Measurements from ENCODE around the gene ESYT1. TPM values are rescaled to one million over a fixed set of nuclear protein-coding genes. Genes with fewer than 3 reads are reported as not detected.

The ESYT1 gene
- 100 to 1,000 TPM; 154 to 178 TPM for total RNA-seq

GRCh38 chr12:56127888-56128669 lies at the start of gene ESYT1:
TSS of gene ESYT1 (plus strand) at chr12:56128267. CDS start at chr12:56128320, 53 bp downstream.

GRCh38 chr12:56079723-56080555 lies 48.1 kb upstream of the ESYT1 start, which contains the start of gene ERBB3:
TSS of gene ERBB3 (plus strand) at chr12:56080165. CDS start at chr12:56080301, 136 bp downstream.

GRCh38 chr12:56104109-56104814 lies 23.8 kb upstream of the ESYT1 start, which contains the start of gene PA2G4:
TSS of gene PA2G4 (plus strand) at chr12:56104559. CDS start at chr12:56104738, 179 bp downstream.

GRCh38 chr12:56116267-56117081 lies 11.6 kb upstream of the ESYT1 start, which contains the start of gene RPL41:
TSS of gene RPL41 (plus strand) at chr12:56116633.

GRCh38 chr12:56117778-56118687 lies 10.0 kb upstream of the ESYT1 start, which contains the start of gene ZC3H10:
TSS of gene ZC3H10 (plus strand) at chr12:56118266. CDS start at chr12:56120563, 2,297 bp downstream.

GRCh38 chr12:56152132-56152755 lies 24.2 kb downstream of the ESYT1 start, which contains the start of gene MYL6B:
TSS of gene MYL6B (plus strand) at chr12:56152587. CDS start at chr12:56153919, 1,332 bp downstream.

GRCh38 chr12:56158029-56158925 lies 30.2 kb downstream of the ESYT1 start, which contains the start of gene MYL6:
TSS of gene MYL6 (plus strand) at chr12:56158359. CDS start at chr12:56158402, 43 bp downstream.

GRCh38 chr12:56189099-56189917 lies 61.2 kb downstream of the ESYT1 start, which contains the start of gene SMARCC2:
TSS of gene SMARCC2 (minus strand) at chr12:56189483. CDS start at chr12:56189461, 22 bp downstream.

Other genes with a start within 250 kb of the ESYT1 start
- 10 to 100 TPM; 27.6 to 29.6 TPM for gene PYM1, start 200.4 kb upstream of the ESYT1 start, total RNA-seq
- gene DGKA, start 197.1 kb upstream of the ESYT1 start, total RNA-seq: 10 to 100 TPM in 1 of 2 donors, 1 to 10 TPM in 1; 6.3 to 10.3 TPM
- 1,000 to 10,000 TPM; 4,571 to 5,356 TPM for gene PMEL, start 162.2 kb upstream of the ESYT1 start, total RNA-seq
- gene CDK2, start 161.4 kb upstream of the ESYT1 start, total RNA-seq: 100 to 1,000 TPM; 367 to 670 TPM
- gene RAB5B, start 154.2 kb upstream of the ESYT1 start, total RNA-seq: 100 to 1,000 TPM; 110 to 138 TPM
- gene SUOX, start 131.0 kb upstream of the ESYT1 start, total RNA-seq: 10 to 100 TPM; 21.0 to 22.4 TPM
- gene IKZF4, start 107.2 kb upstream of the ESYT1 start, total RNA-seq: 1 to 10 TPM; 2.1 to 3.7 TPM
- gene RPS26, start 86.3 kb upstream of the ESYT1 start, total RNA-seq: 100 to 1,000 TPM; 376 to 592 TPM
- 100 to 1,000 TPM; 119 to 172 TPM for gene ERBB3, start 48.1 kb upstream of the ESYT1 start, total RNA-seq
- gene PA2G4, start 23.7 kb upstream of the ESYT1 start, total RNA-seq: 100 to 1,000 TPM; 158 to 353 TPM
- 1,000 to 10,000 TPM; 1,450 to 2,567 TPM for gene RPL41, start 11.6 kb upstream of the ESYT1 start, total RNA-seq
- 1 to 10 TPM; 4.3 to 8.9 TPM for gene ZC3H10, start 10.0 kb upstream of the ESYT1 start, total RNA-seq
- gene MYL6B, start 24.3 kb downstream of the ESYT1 start, total RNA-seq: 10 to 100 TPM; 35.1 to 37.0 TPM
- gene MYL6, start 30.1 kb downstream of the ESYT1 start, total RNA-seq: 100 to 1,000 TPM; 911 to 968 TPM
- 10 to 100 TPM; 32.3 to 34.1 TPM for gene SMARCC2, start 61.2 kb downstream of the ESYT1 start, total RNA-seq
- 10 to 100 TPM; 54.7 to 72.6 TPM for gene RNF41, start 93.7 kb downstream of the ESYT1 start, total RNA-seq
- 10 to 100 TPM; 30.6 to 52.9 TPM for gene NABP2, start 96.1 kb downstream of the ESYT1 start, total RNA-seq
- not detected for gene SLC39A5, start 101.8 kb downstream of the ESYT1 start, total RNA-seq
- gene ANKRD52, start 130.1 kb downstream of the ESYT1 start, total RNA-seq: 10 to 100 TPM; 29.3 to 37.3 TPM
- 1 to 10 TPM; 6.0 to 9.3 TPM for gene COQ10A, start 138.7 kb downstream of the ESYT1 start, total RNA-seq
- 100 to 1,000 TPM; 141 to 198 TPM for gene CS, start 172.1 kb downstream of the ESYT1 start, total RNA-seq
- 100 to 1,000 TPM; 172 to 220 TPM for gene CNPY2, start 187.7 kb downstream of the ESYT1 start, total RNA-seq
- gene PAN2, start 205.7 kb downstream of the ESYT1 start, total RNA-seq: 10 to 100 TPM; 16.3 to 36.1 TPM
- under 1 TPM in 1 of 2 donors, not detected in 1; 0.33 TPM for gene IL23A, start 210.6 kb downstream of the ESYT1 start, total RNA-seq
- gene STAT2, start 231.8 kb downstream of the ESYT1 start, total RNA-seq: 100 to 1,000 TPM; 712 to 885 TPM
- not detected for gene APOF, start 234.6 kb downstream of the ESYT1 start, total RNA-seq